IMR-90 (cell line): ENCODE measurements around the gene PRKAR1B. TPM values are rescaled to one million over a fixed set of nuclear protein-coding genes. Genes with fewer than 3 reads are reported as not detected.

Experiments used
- ATAC-seq: fragments of 200-7000 bp; cut with Tn5 transposase; 2 replicates; pipeline ENCODE4 v1.9.1; 2020; ENCODE audit warnings: low read depth, mild to moderate bottlenecking, moderate library complexity
- BruUV-seq: library from RNA; stranded (reverse); fragments of 400-500 nt; replicated peaks from 2 replicates; lab custom pipeline; 2021; lab: Mats Ljungman, UMichigan
- CTCF ChIA-PET: fragments of 300-600 bp; formaldehyde crosslinking; extraction: SDS; loops from one replicate; lab custom pipeline; 2021; ENCODE audit warnings: antibody characterized with exemption; lab: Yijun Ruan, JAX
- POLR2A ChIA-PET: fragments of 300-600 bp; sonication (Branson Sonifier 250); formaldehyde crosslinking; loops from one replicate; lab custom pipeline; 2022; ENCODE audit warnings: antibody characterized with exemption; ENCODE audit not compliant: unreplicated experiment; lab: Charles Lee
- DNase-seq: peaks from one replicate; pipeline ENCODE4 v3.0.0; 2013
- H2AFZ ChIP-seq: replicated peaks from 2 replicates; pipeline ENCODE3; 2013; ENCODE audit warnings: low read length, mild to moderate bottlenecking; ENCODE audit not compliant: poor library complexity
- H2AK5ac ChIP-seq: 2 replicates; pipeline ENCODE4 v1.6.1; 2013; ENCODE audit warnings: low read depth, low read length, inconsistent platforms
- H2AK9ac ChIP-seq: replicated peaks from 2 replicates; pipeline ENCODE3; 2013; ENCODE audit warnings: mild to moderate bottlenecking, low read depth, low read length, moderate library complexity; ENCODE audit not compliant: poor library complexity
- H2BK120ac ChIP-seq: 2 replicates; pipeline ENCODE4 v1.6.1; 2013; ENCODE audit warnings: low read depth, low read length, inconsistent platforms
- H2BK15ac ChIP-seq: 3 replicates; pipeline ENCODE4 v1.6.1; 2013; ENCODE audit warnings: low read depth, low read length, inconsistent platforms
- H2BK20ac ChIP-seq: 2 replicates; pipeline ENCODE4 v1.6.1; 2013; ENCODE audit warnings: low read depth, mild to moderate bottlenecking, inconsistent platforms, low read length, moderate library complexity
- H2BK5ac ChIP-seq: 2 replicates; pipeline ENCODE4 v1.6.1; 2013; ENCODE audit warnings: mild to moderate bottlenecking, low read depth, low read length, inconsistent platforms; ENCODE audit not compliant: poor library complexity, severe bottlenecking
- H3K14ac ChIP-seq: replicated peaks from 2 replicates; pipeline ENCODE4 v1.6.1; 2013; ENCODE audit warnings: low read depth, low read length, inconsistent platforms
- H3K18ac ChIP-seq: 2 replicates; pipeline ENCODE4 v1.6.1; 2013; ENCODE audit warnings: low read depth, low read length, control low read depth
- H3K23ac ChIP-seq: 2 replicates; pipeline ENCODE4 v1.6.1; 2013; ENCODE audit warnings: low read depth, low read length, inconsistent platforms
- H3K27ac ChIP-seq: 2 replicates; pipeline ENCODE4 v1.5.1; 2013; ENCODE audit warnings: mild to moderate bottlenecking, control low read depth, low read length; ENCODE audit not compliant: insufficient read depth
- H3K27me3 ChIP-seq: 2 replicates; pipeline ENCODE4 v1.6.1; 2013; ENCODE audit warnings: low read length; ENCODE audit not compliant: control insufficient read depth, insufficient read depth
- H3K36me3 ChIP-seq: 2 replicates; pipeline ENCODE4 v1.6.1; 2013; ENCODE audit warnings: low read length, mixed read lengths; ENCODE audit not compliant: control insufficient read depth, insufficient read depth
- H3K4ac ChIP-seq: 2 replicates; pipeline ENCODE4 v1.6.1; 2013; ENCODE audit warnings: low read depth, low read length, inconsistent platforms
- H3K4me1 ChIP-seq: 2 replicates; pipeline ENCODE4 v1.6.1; 2013; ENCODE audit warnings: low read length, mixed read lengths; ENCODE audit not compliant: control insufficient read depth, insufficient read depth
- H3K4me2 ChIP-seq: 2 replicates; pipeline ENCODE4 v1.6.1; 2013; ENCODE audit warnings: low read depth, mild to moderate bottlenecking, control low read depth, low read length, moderate library complexity
- H3K4me3 ChIP-seq: 2 replicates; pipeline ENCODE4 v1.5.1; 2013; ENCODE audit warnings: low read depth, mild to moderate bottlenecking, control low read depth, low read length, moderate library complexity; ENCODE audit not compliant: insufficient read depth
- H3K56ac ChIP-seq: 2 replicates; pipeline ENCODE4 v1.6.1; 2013; ENCODE audit warnings: low read length, inconsistent platforms; ENCODE audit not compliant: insufficient read depth; ENCODE audit errors: extremely low read depth
- H3K79me1 ChIP-seq, 2 experiments: 2 replicates each; pipeline ENCODE4 v1.6.1; 2013; ENCODE audit warnings: low read length in 2 of 2, inconsistent platforms in 1 of 2, low read depth in 1 of 2
- H3K9ac ChIP-seq: 2 replicates; pipeline ENCODE4 v1.6.1; 2013; ENCODE audit warnings: low read depth, low read length, control low read depth
- H3K9me1 ChIP-seq: 2 replicates; pipeline ENCODE4 v1.6.1; 2013; ENCODE audit warnings: low read length, inconsistent platforms; ENCODE audit not compliant: insufficient read depth
- H3K9me3 ChIP-seq: 2 replicates; pipeline ENCODE4 v1.6.1; 2013; ENCODE audit warnings: low read length; ENCODE audit not compliant: control insufficient read depth, insufficient read depth
- H4K20me1 ChIP-seq: 2 replicates; pipeline ENCODE4 v1.6.1; 2013; ENCODE audit warnings: low read length, inconsistent platforms; ENCODE audit not compliant: insufficient read depth
- H4K5ac ChIP-seq: 2 replicates; pipeline ENCODE4 v1.6.1; 2013; ENCODE audit warnings: mild to moderate bottlenecking, low read depth, low read length, control low read depth
- H4K8ac ChIP-seq, 2 experiments: 2 replicates each; pipeline ENCODE4 v1.6.1; 2013; ENCODE audit warnings: low read depth in 2 of 2, low read length in 2 of 2, control low read depth in 1 of 2, inconsistent platforms in 1 of 2
- H4K91ac ChIP-seq: 2 replicates; pipeline ENCODE4 v1.6.1; 2013; ENCODE audit warnings: low read depth, low read length, inconsistent platforms; ENCODE audit not compliant: insufficient read depth
- BHLHE40 ChIP-seq: fragments of 150-350 bp; IDR thresholded peaks from 2 replicates; pipeline ENCODE4 v1.6.1; 2016; ENCODE audit warnings: mild to moderate bottlenecking, low read depth, low read length
- CEBPB ChIP-seq: IDR thresholded peaks from 2 replicates; pipeline ENCODE4 v1.6.1; 2012; ENCODE audit warnings: low read depth, low read length, improper control_type of control experiment
- CHD1 ChIP-seq: IDR thresholded peaks from 2 replicates; pipeline ENCODE4 v1.6.1; 2012; ENCODE audit warnings: low read depth, low read length, improper control_type of control experiment
- CTCF ChIP-seq: conservative IDR thresholded peaks from 2 replicates; pipeline ENCODE4 v1.5.1; 2012; ENCODE audit warnings: mild to moderate bottlenecking, low read depth, low read length, improper control_type of control experiment
- FOS ChIP-seq: fragments of 150-350 bp; IDR thresholded peaks from 2 replicates; pipeline ENCODE4 v1.6.1; 2016; ENCODE audit warnings: low read depth, low read length
- MAFK ChIP-seq: IDR thresholded peaks from 2 replicates; pipeline ENCODE4 v1.6.1; 2012; ENCODE audit warnings: low read depth, low read length, improper control_type of control experiment
- MAZ ChIP-seq: IDR thresholded peaks from 2 replicates; pipeline ENCODE4 v1.6.1; 2012; ENCODE audit warnings: low read depth, mild to moderate bottlenecking, low read length, improper control_type of control experiment, moderate library complexity, borderline replicate concordance
- MXI1 ChIP-seq: IDR thresholded peaks from 2 replicates; pipeline ENCODE4 v1.6.1; 2012; ENCODE audit warnings: low read depth, mild to moderate bottlenecking, low read length, moderate library complexity, borderline replicate concordance
- NFE2L2 ChIP-seq: fragments of 150-350 bp; IDR thresholded peaks from 2 replicates; pipeline ENCODE4 v1.6.1; 2016; ENCODE audit warnings: low read depth, mild to moderate bottlenecking, low read length
- POLR2A ChIP-seq: IDR thresholded peaks from 2 replicates; pipeline ENCODE4 v1.6.1; 2012; ENCODE audit warnings: mild to moderate bottlenecking, low read depth, low read length
- RAD21 ChIP-seq: IDR thresholded peaks from 2 replicates; pipeline ENCODE4 v1.6.1; 2012; ENCODE audit warnings: low read length, improper control_type of control experiment
- RCOR1 ChIP-seq: IDR thresholded peaks from 2 replicates; pipeline ENCODE4 v1.6.1; 2012; ENCODE audit warnings: mild to moderate bottlenecking, low read length, improper control_type of control experiment; ENCODE audit not compliant: insufficient replicate concordance
- RFX5 ChIP-seq: IDR thresholded peaks from 2 replicates; pipeline ENCODE4 v1.8.0; 2012; ENCODE audit warnings: low read depth, mild to moderate bottlenecking, low read length, moderate library complexity
- SMC3 ChIP-seq: fragments of 150-350 bp; IDR thresholded peaks from 2 replicates; pipeline ENCODE4 v1.6.1; 2016; ENCODE audit warnings: low read depth, mild to moderate bottlenecking, antibody characterized with exemption, low read length, moderate library complexity
- WGBS, 2 experiments: methylation state at CpG; one replicate each; pipeline versions ENCODE4 v1.1.5 to v1.1.7; 2013; ENCODE audit warnings: missing lambda C conversion rate in 2 of 2; ENCODE audit not compliant: insufficient read length in 1 of 2; ENCODE audit errors: extremely low coverage in 2 of 2; 5-methylcytosine and 5-hydroxymethylcytosine counted together
- dilution Hi-C: fragments of 300-500 bp; cut with HindIII; formaldehyde crosslinking; loops from one replicate; pipeline ENCODE4 v1.14.3; 2018; ENCODE audit warnings: low sequenced_read_pairs; ENCODE audit not compliant: unreplicated experiment
- in situ Hi-C: fragments of 300-500 bp; cut with MboI; formaldehyde crosslinking; loops from 3 replicates; pipeline ENCODE4 v1.14.3; 2019; ENCODE audit warnings: low sequenced_read_pairs, inconsistent platforms, mixed read lengths
- intact Hi-C: fragments of 100-400 bp; cut with micrococcal nuclease; formaldehyde crosslinking; loops from 2 replicates; pipeline ENCODE4 v1.10.0; 2022
- polyA plus RNA-seq, 3 experiments: library from polyadenylated mRNA; depleted of rRNA; stranded (reverse); fragments of >200 nt; gene quantifications; 2 replicates each; pipeline ENCODE4 v1.2.3, GENCODE V29; 2012; ENCODE audit warnings: low replicate concordance in 1 of 3
- total RNA-seq: library from RNA; depleted of rRNA; stranded (reverse); fragments of >200 nt; gene quantifications from 2 replicates; pipeline ENCODE4 v1.2.3, GENCODE V29; 2012
- TF ChIP-seq, protein P1 (sequence below): fragments of 150-350 bp; IDR thresholded peaks from 2 replicates; pipeline ENCODE4 v1.6.1; 2016; ENCODE audit warnings: low read depth, mild to moderate bottlenecking, low read length, moderate library complexity, borderline replicate concordance

Gene PRKAR1B
- total and polyA plus RNA-seq, 2 of the 4 experiments (the other 2 are of a cell fraction) = 15.2 to 20.2 TPM

- H3K27ac ChIP-seq = no peak overlapping the region
- no peak overlapping the region for H3K56ac ChIP-seq
- no peak overlapping the region for H3K4ac ChIP-seq
- no peaks in the 10 kb centered on the region for H3K27me3 ChIP-seq
- no peak overlapping the region for H2BK5ac ChIP-seq
- H2BK15ac ChIP-seq = no peak overlapping the region
- H3K79me1 ChIP-seq = no peaks in the 10 kb centered on the region
- intact Hi-C loops = no loop called here
- no TSS peak for BruUV-seq
- WGBS, 2 experiments = 85% methylated on average over 6 of the region's 16 CpGs; no CpG with 5 or more reads in 1 of the 2 experiments
- H2BK120ac ChIP-seq = no peak overlapping the region
- DNase-seq (no peak), ATAC-seq (no peak)
- no peak overlapping the region for H2AK9ac ChIP-seq
- ChIA-PET POLR2A (interaction anchor here (0.6 kb wide), 1 partner anchor 231 kb away, joined by 3 read pairs; no protein-coding TSS in a partner anchor), CTCF (no interaction called here)
- H3K4me3 ChIP-seq = no peak overlapping the region
- no peak overlapping the region for H4K5ac ChIP-seq
- H3K23ac ChIP-seq = no peak overlapping the region
- no peaks in the 10 kb centered on the region for H3K4me1 ChIP-seq
- no peaks in the 10 kb centered on the region for H3K9me1 ChIP-seq
- dilution Hi-C loops = no loop called here
- H2AK5ac ChIP-seq = no peak overlapping the region
- no peaks in the 10 kb centered on the region for H4K20me1 ChIP-seq
- H2BK20ac ChIP-seq = no peak overlapping the region
- no peak overlapping the region for H3K18ac ChIP-seq
- no peak overlapping the region for H3K4me2 ChIP-seq
- no peak overlapping the region for H4K8ac ChIP-seq
- no peak overlapping the region for H2AFZ ChIP-seq
- TF ChIP-seq CHD1 = no peak
- TF ChIP-seq, protein P1, sequence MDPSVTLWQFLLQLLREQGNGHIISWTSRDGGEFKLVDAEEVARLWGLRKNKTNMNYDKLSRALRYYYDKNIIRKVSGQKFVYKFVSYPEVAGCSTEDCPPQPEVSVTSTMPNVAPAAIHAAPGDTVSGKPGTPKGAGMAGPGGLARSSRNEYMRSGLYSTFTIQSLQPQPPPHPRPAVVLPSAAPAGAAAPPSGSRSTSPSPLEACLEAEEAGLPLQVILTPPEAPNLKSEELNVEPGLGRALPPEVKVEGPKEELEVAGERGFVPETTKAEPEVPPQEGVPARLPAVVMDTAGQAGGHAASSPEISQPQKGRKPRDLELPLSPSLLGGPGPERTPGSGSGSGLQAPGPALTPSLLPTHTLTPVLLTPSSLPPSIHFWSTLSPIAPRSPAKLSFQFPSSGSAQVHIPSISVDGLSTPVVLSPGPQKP = no peak
- no peak for TF ChIP-seq MAZ
- TF ChIP-seq NFE2L2 = no peak
- no peak for TF ChIP-seq FOS
- no peak for TF ChIP-seq CTCF
- TF ChIP-seq MXI1 = no peak
- TF ChIP-seq CEBPB = no peak
- no peak for TF ChIP-seq BHLHE40
- TF ChIP-seq RCOR1 = no peak
- TF ChIP-seq RFX5 = no peak
- no peak for TF ChIP-seq MAFK
- TF ChIP-seq SMC3 = no peak
- no peak for TF ChIP-seq RAD21
- no peak for TF ChIP-seq POLR2A
- H3K14ac ChIP-seq = no peak overlapping the region
- no peaks in the 10 kb centered on the region for H3K36me3 ChIP-seq
- no peak overlapping the region for H4K91ac ChIP-seq
- peaks cover 10% of the 10 kb centered on the region; the same call in 1 of the 2 replicates for H3K9me3 ChIP-seq
- no peak overlapping the region for H3K9ac ChIP-seq
- in situ Hi-C loops = no loop called here
Measured at GRCh38 chr7:641269-641671, 85.8 kb downstream of the PRKAR1B start.
